SHP77 treated with DMSO at 0.1 percent for 48 hours (cell line): ENCODE measurements around the gene CTDNEP1.

ENCODE experiments used
- DNase-seq: peaks from one replicate; lab custom pipeline; 2025; lab: John Stamatoyannopoulos, UW

The CTDNEP1 gene

GRCh38 chr17:7251661-7252175 is at the start of gene CTDNEP1:
TSS of gene CTDNEP1 (minus strand) at chr17:7251734. CDS start at chr17:7251296, 438 bp downstream.
- peak; percentile 100 for DNase-seq

- peak; percentile 58 for DNase-seq
Observed at GRCh38 chr17:7296189-7296861, 44.8 kb upstream of the CTDNEP1 start.

GRCh38 chr17:7295230-7296180 is 44.0 kb upstream of the CTDNEP1 start:
- no peak for DNase-seq

DNA sequence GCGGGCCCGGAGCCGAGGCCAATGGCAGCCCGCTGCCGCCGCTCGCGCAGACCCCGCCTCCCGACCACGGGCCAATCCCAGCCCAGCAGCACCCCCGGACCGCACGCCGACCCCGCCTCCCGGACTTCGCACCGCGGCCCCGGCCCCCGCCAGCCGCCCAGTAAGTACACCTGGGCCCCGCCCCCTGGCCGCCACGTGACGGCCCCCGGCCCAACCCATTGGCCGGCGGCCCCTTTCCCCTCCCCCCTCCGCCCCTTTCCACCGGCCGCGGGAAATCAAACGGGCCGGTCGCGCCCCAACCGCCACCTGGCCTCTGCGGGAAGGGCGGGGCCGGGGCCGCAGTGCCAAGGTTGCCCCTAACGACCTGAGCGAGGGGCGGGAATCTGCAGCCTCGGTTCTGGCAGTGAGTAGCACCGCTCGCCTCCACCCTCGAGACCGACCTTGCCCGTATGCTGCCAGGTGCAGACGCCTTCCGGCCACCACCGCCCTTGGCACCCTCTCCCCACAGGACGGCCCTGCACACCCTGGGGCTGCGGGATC is 43.1 kb upstream of the CTDNEP1 start, which contains the start of gene YBX2:
Gene YBX2 (minus strand): TSS at position 26 of the 540 bp plus-strand sequence. CDS start 139 bp downstream, outside the sequence.
- no peak for DNase-seq

- DNase-seq = no peak
Observed at GRCh38 chr17:7293816-7294613, 42.5 kb upstream of the CTDNEP1 start.

DNA sequence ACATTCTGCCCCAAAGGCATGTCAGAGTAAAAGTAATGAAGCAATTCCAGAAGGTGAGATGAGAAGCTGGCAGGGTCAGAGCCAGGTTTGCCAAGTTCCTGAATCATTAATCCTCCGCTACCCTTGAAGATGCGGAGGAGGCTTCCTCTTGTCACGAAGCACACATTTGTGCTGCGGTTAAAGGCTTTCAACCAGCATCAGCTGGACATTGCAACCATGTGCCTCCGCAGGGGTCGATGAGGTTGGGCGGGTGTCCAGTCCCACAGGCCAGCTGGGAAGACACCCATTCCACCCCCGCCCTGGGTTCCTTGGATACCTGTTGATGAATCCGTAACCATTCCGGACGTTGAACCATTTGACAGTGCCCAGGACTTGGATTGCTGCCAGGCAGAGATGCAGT is 41.6 kb upstream of the CTDNEP1 start:
- DNase-seq = no peak

GRCh38 chr17:7292729-7293128 is 41.2 kb upstream of the CTDNEP1 start:
- DNase-seq = no peak

DNA sequence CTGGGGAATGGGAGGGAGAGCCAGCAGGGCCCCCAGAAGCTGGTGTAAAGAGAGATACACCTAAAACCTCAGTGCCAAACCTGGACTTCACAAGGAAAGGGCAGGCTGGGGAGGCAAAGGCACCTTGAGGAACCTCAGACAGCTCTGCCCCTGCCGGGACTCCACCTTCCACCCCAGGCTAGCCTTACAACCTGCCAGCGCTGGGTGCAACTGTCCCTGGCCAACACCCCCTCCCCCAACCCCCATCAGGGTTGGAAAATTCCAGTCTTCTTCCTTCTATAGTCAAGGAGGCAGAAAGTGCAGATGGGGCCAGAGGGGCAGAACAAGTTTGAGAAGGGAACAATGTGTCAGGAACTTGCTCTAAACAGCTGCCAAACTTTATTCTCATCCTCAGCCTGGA is 40.7 kb upstream of the CTDNEP1 start:
- no peak for DNase-seq

- no peak for DNase-seq
Observed at GRCh38 chr17:7290685-7291084, 39.2 kb upstream of the CTDNEP1 start.

- DNase-seq = no peak
Observed at GRCh38 chr17:7290166-7290565, 38.6 kb upstream of the CTDNEP1 start.

DNA sequence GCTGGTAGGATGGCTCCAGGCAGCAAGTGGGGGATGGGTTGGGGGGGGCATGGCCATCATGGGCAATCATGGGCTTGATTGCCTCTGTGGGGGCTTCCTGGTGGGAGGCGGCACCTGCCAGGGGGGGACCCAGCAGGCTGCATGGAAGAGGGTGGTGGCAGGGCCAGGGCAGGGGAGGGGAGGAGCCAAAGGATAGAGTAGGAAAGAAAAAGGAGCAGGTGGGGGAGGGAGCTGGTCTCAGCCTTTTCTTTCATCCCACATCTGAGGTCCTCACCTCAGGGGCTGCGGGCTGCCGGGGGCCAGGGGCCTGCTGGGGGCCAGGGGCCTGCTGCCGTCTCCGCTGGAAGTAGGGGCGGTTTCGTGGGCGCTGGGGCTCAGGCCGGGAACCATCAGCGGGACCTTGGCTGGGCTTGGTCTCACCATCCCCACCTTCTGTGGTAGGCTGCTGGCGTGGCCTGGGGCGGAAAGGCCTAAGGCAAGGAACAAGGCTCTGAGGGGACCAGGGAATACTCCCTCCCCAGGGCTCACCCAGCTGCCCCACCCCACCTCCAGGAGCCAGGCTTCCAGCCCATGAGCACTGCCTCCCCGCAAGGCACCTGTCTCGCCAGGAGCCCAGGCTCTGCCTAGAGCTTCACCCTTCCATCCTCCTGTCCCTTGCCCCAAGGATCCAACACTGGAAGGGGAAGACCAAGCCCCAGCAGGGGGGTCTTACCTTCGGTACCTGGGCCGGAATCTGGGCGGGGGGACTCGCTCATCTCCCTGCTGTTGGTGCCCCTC is 37.9 kb upstream of the CTDNEP1 start:
- no peak for DNase-seq

DNA sequence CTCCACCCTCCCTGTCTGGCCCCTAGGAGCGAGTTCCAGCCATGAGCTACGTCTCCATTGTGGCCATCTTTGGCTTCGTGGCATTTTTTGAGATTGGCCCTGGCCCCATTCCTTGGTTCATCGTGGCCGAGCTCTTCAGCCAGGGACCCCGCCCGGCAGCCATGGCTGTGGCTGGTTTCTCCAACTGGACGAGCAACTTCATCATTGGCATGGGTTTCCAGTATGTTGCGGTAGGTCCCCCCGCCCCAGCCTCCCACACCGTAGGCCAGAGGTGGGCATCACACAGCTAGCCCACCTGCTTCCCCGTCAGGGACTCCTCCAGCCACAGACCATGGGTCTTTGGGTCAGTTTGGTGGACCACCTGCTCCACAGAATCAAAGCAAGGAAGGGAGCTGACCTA is 34.1 kb upstream of the CTDNEP1 start:
- no peak for DNase-seq

DNA sequence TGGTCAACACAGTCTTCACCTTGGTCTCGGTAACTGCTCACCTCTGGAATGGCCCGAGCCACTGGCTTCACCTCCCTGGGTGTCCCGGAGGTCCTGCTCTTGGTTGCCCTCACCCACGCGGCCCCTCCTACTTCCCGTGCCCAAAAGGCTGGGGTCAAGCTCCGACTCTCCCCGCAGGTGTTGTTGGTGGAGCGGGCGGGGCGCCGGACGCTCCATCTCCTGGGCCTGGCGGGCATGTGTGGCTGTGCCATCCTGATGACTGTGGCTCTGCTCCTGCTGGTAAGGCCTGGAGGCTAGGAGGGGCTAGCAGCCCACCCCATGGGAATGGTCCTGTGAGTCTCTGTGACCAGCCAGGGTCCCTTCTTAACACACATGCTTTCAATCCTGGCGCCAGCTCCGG is 33.4 kb upstream of the CTDNEP1 start:
- no peak for DNase-seq

DNA sequence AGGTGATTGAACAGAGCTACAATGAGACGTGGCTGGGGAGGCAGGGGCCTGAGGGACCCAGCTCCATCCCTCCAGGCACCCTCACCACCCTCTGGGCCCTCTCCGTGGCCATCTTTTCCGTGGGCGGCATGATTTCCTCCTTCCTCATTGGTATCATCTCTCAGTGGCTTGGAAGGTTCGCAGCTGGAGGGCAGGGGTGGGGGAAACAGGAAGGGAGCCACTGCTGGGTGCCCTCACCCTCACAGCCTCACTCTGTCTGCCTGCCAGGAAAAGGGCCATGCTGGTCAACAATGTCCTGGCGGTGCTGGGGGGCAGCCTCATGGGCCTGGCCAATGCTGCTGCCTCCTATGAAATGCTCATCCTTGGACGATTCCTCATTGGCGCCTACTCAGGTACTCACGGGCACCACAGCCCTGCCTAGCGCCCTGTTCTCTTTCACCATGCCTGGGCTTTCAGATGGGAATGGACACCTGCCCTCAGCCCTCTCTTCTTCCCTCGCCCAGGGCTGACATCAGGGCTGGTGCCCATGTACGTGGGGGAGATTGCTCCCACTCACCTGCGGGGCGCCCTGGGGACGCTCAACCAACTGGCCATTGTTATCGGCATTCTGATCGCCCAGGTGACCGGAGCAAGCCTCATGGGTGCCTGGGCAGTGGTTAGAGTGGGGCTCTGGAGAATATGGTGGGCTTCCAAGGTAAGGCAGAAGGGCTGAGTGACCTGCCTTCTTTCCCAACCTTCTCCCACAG is 32.1 kb upstream of the CTDNEP1 start:
- DNase-seq = no peak

- no peak for DNase-seq
Observed at GRCh38 chr17:7282752-7283321, 31.3 kb upstream of the CTDNEP1 start.

DNA sequence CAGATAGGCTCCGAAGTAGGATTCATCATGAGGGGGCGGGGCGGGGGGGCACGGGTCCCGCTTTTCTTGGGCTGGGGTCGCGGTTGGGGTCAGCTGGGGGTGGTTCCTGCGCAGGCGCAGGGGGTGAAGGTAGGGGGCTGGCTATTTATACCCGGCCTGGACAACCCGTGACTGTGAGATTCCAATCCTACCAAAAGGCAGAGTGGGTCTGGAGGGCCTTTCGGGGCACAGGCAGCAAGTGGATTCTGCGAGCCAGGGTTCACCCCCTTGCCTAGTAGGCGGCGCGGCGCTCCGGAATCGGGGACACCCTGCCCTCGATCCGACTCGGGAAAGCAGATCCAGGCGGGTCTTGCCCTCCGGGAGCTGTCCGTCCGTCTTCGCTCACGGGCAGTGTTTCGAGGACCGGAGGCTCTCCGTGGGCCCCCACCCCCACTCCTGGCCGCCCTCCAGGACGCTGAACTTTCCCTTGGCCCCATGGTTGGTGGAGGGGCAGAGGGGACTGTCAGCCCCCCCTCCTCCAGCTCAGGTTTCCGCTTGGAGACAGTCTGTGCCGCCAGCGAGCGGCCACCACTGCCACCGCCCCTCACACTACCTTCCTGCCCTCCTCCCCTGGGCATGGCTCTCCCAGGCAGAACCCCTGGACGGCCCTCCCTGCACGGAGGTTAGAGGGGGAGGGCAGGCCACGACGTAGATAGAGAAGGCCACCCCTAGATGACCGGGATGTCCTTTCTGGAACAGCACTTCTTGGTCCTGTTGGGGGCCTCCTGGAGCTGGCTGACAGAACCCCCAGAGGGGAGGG is 30.6 kb upstream of the CTDNEP1 start:
- DNase-seq = no peak

DNA sequence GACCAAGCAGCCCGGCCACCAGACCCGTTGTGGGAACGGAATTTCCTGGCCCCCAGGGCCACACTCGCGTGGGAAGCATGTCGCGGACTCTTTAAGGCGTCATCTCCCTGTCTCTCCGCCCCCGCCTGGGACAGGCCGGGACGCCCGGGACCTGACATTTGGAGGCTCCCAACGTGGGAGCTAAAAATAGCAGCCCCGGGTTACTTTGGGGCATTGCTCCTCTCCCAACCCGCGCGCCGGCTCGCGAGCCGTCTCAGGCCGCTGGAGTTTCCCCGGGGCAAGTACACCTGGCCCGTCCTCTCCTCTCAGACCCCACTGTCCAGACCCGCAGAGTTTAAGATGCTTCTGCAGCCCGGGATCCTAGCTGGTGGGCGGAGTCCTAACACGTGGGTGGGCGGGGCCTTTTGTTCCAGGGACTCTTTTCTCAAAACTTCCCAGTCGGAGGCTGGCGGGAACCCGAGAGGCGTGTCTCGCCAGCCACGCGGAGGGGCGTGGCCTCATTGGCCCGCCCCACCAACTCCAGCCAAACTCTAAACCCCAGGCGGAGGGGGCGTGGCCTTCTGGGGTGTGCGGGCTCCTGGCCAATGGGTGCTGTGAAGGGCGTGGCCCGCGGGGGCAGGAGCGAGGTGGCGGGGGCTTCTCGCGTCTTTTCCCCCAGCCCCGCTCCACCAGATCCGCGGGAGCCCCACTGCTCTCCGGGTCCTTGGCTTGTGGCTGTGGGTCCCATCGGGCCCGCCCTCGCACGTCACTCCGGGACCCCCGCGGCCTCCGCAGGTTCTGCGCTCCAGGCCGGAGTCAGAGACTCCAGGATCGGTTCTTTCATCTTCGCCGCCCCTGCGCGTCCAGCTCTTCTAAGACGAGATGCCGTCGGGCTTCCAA is 29.8 kb upstream of the CTDNEP1 start, which contains the start of gene SLC2A4:
Gene SLC2A4 (plus strand): TSS at position 645 of the 879 bp plus-strand sequence. CDS start 217 bp downstream, at position 862.
- DNase-seq = peak; percentile 89
